ENCODE data around the gene PANX3.
"Not testable (repeated sequence)": the region's sequence is repeated elsewhere in the genome, so short reads cannot be mapped to it uniquely, and the experiment has no call there.

The PANX3 gene

DNA sequence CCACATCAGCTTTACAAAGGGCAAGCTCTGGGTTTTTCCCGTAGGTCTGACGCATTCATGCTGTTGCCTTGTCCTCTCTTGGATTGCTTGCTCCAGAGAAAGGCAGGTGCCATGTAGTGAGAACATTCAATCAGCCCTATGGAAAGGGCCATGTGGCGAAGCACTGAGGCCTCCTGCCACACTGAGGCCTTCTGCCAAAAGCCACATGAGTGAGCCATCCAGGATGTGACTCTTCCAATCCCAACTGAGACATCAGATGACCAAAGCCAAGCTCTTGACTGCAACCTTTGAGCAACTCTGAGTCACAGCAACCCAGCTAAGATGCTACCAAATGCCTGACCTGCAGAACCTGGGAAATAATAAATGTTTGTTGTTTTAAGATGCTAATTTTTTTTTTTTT lies 9.0 kb upstream of the PANX3 start:
- Mint-ChIP-seq H3K4me1 (no peaks in the 10 kb centered on the region), H3K27me3 (peaks cover 37% of the 10 kb centered on the region), H3K27ac (no peak overlapping the region), H3K4me3 (no peak overlapping the region), H3K9me3 (no peaks in the 10 kb centered on the region), H3K36me3 (no peaks in the 10 kb centered on the region)
- no peak for ATAC-seq

DNA sequence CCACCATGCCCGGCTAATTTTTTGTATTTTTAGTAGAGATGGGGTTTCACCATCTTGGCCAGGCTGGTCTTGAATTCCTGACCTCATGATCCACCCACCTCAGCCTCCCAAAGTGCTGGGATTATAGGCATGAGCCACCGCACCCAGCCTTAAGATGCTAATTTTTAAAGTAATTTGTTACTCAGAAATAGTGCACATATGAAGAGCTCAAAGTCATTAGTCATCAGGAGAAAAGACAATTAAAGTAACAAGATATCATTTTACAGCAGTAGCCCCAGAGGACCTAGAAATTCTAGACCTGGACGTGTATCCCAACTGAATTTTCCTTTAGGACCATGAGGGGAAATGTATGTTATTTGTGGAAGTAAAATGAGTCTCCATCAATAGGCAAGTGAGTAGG lies 8.5 kb upstream of the PANX3 start:
- not testable (repeated sequence) for H3K9me3 Mint-ChIP-seq, H3K4me3 Mint-ChIP-seq, H3K36me3 Mint-ChIP-seq, ATAC-seq, H3K27ac Mint-ChIP-seq, H3K4me1 Mint-ChIP-seq
- H3K27me3 Mint-ChIP-seq: peaks cover 32% of the 10 kb centered on the region

DNA sequence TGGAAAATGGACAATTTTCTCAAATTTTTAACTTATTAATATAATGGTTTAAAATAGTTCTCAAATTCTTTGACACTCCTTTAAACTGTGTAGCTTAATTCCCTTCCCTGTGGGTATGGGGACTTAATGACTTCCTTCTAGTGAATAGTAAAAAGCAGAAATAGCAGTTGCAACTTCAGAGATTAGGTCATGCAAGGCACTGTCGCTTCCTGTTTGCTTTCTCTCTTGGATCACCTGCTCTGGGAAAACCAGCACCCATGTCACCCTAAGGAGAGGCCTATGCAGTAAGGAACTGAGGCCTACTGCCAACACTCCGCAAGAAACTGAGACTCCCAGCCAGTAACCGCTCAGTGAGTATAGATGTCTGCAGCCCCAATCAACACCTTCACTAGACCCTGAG lies 5.5 kb upstream of the PANX3 start:
- no peaks in the 10 kb centered on the region for H3K4me1 Mint-ChIP-seq
- H3K9me3 Mint-ChIP-seq: no peaks in the 10 kb centered on the region
- no peaks in the 10 kb centered on the region for H3K36me3 Mint-ChIP-seq
- peak; percentile 41 for ATAC-seq
- H3K27ac Mint-ChIP-seq: no peak overlapping the region
- no peak overlapping the region for H3K4me3 Mint-ChIP-seq
- H3K27me3 Mint-ChIP-seq: peaks cover 22% of the 10 kb centered on the region

DNA sequence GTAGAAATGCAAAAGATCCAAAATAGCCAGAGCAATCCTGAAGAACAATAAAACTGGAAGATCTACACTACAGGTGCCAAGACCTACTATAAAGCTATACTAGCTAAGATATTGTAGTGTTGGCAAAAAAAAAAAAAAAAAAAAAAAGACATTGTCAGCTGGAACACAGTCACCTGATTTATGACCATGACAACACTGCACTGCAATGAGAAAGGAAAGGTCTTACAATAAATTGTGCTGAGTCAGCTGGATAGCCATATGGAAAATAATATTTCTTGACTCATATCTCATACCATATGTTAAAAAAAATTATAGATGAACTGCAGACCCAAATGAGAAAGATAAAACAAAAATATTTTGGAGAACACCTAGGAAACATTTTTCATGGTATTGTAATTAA lies 3.1 kb upstream of the PANX3 start:
- ATAC-seq: no peak
- H3K9me3 Mint-ChIP-seq: no peaks in the 10 kb centered on the region
- no peaks in the 10 kb centered on the region for H3K27me3 Mint-ChIP-seq
- no peaks in the 10 kb centered on the region for H3K36me3 Mint-ChIP-seq
- no peak overlapping the region for H3K27ac Mint-ChIP-seq
- no peak overlapping the region for H3K4me3 Mint-ChIP-seq
- H3K4me1 Mint-ChIP-seq: peaks cover 4% of the 10 kb centered on the region

DNA sequence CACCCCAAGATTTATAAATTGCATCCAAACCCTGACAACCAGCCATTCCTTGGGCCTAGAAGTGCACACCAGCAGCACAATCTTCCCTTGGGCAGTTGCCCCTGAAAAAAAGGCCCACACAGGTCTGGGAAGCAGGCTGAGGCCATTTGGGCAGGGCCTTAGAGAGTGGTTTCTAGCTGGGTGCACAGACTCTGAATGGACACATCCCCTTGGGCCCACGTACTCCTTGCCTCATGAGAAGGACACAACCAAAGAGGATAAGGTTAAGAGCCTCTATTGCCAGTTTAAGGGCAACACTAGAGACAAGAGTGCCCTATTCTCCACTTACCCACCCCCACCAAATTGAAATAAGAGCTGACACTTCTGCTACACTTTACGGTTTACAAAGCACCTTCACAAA lies 933 bp upstream of the PANX3 start:
- Mint-ChIP-seq H3K36me3 (no peaks in the 10 kb centered on the region), H3K4me1 (peaks cover 4% of the 10 kb centered on the region), H3K27ac (no peak overlapping the region), H3K4me3 (no peak overlapping the region), H3K27me3 (peaks cover 8% of the 10 kb centered on the region), H3K9me3 (no peaks in the 10 kb centered on the region)
- no peak for ATAC-seq

DNA sequence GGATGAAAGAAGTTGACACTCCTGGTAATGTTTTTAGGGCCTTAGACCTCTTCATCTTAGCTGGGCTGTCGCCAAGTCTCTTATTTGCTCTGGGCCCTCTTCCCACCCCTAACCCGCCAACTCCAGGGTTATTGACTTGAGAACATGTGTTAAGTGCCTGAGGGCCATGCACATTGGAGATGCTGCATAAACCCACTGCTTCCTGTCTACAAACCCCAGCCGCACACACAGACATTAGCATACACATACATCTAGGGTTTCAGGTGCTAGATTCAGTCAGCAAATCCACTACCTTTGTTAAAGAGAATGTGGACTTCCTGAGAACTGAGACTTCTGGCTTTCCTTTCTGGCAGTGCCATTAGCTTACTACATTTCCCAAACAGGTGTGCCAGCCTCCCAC lies 817 bp downstream of the PANX3 start:
- Mint-ChIP-seq H3K9me3 (no peaks in the 10 kb centered on the region), H3K27me3 (peaks cover 15% of the 10 kb centered on the region), H3K4me3 (no peak overlapping the region), H3K27ac (no peak overlapping the region), H3K4me1 (peaks cover 4% of the 10 kb centered on the region), H3K36me3 (no peaks in the 10 kb centered on the region)
- ATAC-seq: no peak

DNA sequence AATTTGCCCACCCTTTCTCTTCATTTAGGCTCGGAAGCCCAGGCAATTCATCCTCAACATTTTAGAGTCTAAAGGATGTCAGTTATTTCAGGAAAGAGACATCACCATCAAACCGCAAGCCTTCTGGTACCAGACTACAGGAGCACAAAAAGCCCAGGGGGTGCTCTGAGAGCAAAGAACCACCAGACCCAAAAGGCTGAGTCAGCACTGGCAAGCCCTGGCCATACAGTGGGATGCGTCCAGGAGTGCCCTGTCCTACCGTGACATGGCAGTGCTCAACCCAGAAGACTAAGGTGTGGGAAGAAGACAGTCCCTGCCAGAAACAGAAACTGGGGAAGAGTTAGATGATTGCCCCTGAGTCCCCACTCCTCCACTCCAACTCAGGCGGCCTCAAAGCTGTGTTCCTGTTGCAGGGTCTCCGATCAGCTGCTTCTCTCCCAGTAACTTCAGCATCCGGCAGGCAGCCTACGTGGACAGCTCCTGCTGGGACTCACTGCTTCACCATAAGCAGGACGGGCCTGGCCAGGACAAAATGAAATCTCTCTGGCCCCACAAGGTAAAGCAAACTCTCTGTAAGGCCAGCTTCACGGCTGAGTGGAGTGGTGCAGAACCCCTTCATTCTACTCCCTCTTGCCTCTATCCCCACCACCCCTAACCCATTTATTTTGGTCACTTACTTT lies 1.5 kb downstream of the PANX3 start:
- no peak overlapping the region for H3K4me3 Mint-ChIP-seq
- no peak for ATAC-seq
- no peaks in the 10 kb centered on the region for H3K9me3 Mint-ChIP-seq
- peaks cover 4% of the 10 kb centered on the region for H3K4me1 Mint-ChIP-seq
- no peak overlapping the region for H3K27ac Mint-ChIP-seq
- H3K27me3 Mint-ChIP-seq: peaks cover 21% of the 10 kb centered on the region
- no peaks in the 10 kb centered on the region for H3K36me3 Mint-ChIP-seq

DNA sequence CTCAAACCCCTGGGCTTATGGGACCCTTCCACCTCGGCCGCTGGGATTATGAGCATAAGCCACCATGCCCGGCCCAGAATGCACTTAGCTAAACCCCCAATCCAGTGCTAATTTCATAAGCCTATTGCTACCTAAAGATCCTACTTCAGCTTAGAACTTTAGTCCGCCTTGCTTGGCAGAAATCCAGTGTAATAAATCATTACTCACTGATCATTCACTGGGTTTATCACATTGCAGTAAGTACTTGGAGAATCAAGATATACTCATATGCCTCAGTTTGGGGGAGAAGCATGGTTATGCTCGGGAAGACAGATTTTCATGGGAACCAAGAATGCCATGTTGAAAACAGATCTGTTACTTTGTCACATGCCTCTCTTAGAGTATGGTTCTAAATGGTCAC lies 7.6 kb downstream of the PANX3 start:
- Mint-ChIP-seq H3K36me3 (no peaks in the 10 kb centered on the region), H3K27me3 (peaks cover 44% of the 10 kb centered on the region), H3K4me3 (no peak overlapping the region), H3K27ac (no peak overlapping the region), H3K4me1 (peaks cover 6% of the 10 kb centered on the region), H3K9me3 (no peaks in the 10 kb centered on the region)
- no peak for ATAC-seq

DNA sequence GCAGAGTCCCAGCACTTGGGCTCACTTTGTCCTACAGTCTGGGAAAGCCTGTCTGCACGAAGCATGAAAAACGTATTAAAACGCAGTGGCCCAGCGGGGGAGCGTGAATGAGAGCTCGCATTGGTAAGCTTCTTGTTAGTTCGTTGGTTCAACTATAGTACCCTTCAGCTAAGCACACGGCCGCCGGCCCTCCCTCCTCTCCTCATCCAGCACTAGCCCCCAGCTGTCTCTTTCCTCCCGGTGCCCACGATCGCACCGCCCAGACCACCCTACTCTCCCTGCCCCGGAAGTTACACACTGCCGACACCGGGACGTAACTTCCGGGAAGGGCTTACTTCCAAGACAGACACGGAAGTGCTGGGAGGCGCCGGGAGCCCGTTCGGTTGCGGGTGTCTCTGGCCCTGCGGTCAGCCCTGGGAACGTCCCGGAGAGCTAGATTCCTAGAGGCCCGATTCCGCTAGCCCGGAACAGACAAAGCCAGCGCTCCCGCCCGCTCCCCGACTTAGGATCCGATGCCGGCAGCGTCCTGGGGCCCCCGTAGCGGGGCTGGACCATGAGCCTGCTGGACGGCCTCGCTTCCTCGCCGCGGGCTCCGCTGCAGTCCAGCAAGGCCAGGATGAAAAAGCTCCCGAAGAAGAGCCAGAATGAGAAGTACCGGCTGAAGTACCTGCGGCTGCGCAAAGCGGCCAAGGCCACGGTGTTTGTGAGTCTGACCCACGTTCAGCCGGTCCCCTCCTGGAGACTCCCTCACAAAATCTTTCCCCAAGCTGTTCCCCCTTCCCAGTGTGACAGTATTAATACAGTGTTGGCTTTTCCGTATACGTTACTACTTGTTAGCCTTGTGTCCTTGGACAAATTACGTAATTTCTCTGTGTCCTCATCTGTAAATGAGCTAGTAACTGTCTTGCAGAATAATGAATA lies 11.6 kb downstream of the PANX3 start, which contains the start of gene TBRG1:
TSS of gene TBRG1 (plus strand) at position 334 of the 921 bp plus-strand sequence. CDS start at position 554, 220 bp downstream.
- ATAC-seq: peak; percentile 98
- peaks cover 22% of the 10 kb centered on the region for H3K27me3 Mint-ChIP-seq

DNA sequence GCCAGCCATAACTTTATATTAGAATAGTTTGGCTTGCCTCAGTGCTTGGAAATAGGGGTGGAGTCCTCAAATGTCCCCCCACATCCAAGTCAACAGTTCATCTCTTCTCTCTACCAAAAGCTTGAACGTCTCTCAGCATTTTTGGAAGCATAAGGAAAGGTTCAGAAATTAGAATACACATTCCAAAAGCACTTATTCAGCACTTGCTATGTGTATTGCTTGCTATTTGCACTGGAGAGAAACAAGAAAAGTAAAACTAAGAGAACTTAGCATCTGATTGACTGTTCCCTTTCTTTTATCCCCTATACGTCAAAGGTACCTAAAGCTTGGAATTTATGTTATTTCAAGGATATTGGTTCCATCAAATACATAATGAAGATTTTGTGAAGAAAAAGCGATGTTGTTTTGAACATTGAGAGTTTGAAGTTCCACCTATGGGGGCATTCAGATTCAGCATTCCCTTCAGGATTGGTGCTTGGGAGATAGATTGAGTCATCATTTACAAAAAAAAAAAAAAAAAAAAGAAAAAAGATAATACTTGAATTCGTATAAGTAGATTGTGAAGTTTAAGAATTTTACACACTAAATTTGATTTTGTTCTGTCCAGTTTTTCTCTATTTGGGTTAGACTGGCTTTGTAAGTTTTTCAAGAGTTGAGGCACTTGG lies 12.8 kb downstream of the PANX3 start:
- peak overlapping the region; percentile 93 for H3K27ac Mint-ChIP-seq
- H3K27me3 Mint-ChIP-seq: peaks cover 10% of the 10 kb centered on the region
- no peaks in the 10 kb centered on the region for H3K9me3 Mint-ChIP-seq
- peaks cover 18% of the 10 kb centered on the region for H3K4me1 Mint-ChIP-seq
- peak overlapping the region; percentile 89 for H3K4me3 Mint-ChIP-seq
- no peak for ATAC-seq
- peaks cover 28% of the 10 kb centered on the region for H3K36me3 Mint-ChIP-seq

More for the DNA sequence above, 11.6 kb downstream of the PANX3 start, which contains the start of gene TBRG1:
- H3K4me1 Mint-ChIP-seq: peaks cover 18% of the 10 kb centered on the region
- peak within 1 kb of the TSS; percentile 93 for H3K27ac Mint-ChIP-seq
- H3K4me3 Mint-ChIP-seq: peak within 1 kb of the TSS; percentile 89
- peaks cover 21% of the 10 kb centered on the region for H3K36me3 Mint-ChIP-seq
- H3K9me3 Mint-ChIP-seq: no peaks in the 10 kb centered on the region

DNA sequence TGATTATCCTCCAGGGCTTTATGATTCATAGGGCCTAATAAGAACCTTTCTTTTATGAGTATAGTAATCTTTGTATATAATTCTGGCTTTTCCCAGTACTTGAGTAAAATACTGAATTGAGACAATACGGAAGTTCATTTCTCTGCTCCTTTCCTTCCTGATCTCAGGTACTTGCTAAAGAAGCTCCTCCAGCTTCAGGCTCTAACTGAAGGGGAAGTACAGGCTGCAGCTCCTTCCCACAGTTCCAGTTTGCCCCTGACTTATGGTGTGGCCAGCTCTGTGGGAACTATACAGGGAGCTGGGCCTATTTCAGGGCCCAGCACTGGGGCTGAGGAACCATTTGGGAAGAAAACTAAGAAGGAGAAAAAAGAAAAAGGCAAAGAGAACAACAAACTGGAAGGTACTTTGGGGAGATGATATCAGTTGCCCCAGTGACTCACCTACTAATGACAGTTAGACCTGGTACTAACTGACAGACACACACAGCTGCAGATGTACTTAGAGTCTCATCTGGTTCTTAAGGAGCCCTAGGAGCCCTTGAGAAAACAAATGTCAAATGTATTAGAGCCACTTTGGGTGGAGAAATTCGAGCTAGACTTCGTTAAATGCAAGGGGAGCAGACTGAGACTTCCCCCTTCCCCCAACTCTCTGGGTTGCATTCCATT lies 14.4 kb downstream of the PANX3 start:
- Mint-ChIP-seq H3K36me3 (peaks cover 37% of the 10 kb centered on the region), H3K27ac (no peak overlapping the region), H3K4me3 (no peak overlapping the region), H3K27me3 (no peaks in the 10 kb centered on the region), H3K4me1 (peaks cover 18% of the 10 kb centered on the region), H3K9me3 (no peaks in the 10 kb centered on the region)
- ATAC-seq: no peak

DNA sequence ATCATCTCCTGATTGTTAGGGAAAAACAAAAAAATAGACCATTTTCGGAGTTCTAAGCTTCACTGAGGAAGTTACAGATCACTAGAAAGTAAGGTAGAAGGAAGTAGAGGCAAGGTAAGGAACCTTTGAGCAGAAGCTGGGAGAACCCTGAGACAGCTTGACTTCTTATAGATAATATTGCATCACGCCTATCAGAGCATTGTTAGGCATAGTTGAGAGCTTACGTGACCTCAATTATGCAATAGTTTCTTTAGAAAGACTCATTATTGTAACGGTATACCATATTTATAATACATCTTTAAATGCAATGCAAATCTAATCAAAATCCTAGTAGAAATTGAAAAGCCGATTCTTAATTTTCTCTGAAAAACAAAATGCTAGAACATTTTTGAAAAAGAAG lies 16.3 kb downstream of the PANX3 start:
- H3K4me3 Mint-ChIP-seq: no peak overlapping the region
- no peaks in the 10 kb centered on the region for H3K27me3 Mint-ChIP-seq
- no peak overlapping the region for H3K27ac Mint-ChIP-seq
- no peaks in the 10 kb centered on the region for H3K9me3 Mint-ChIP-seq
- H3K4me1 Mint-ChIP-seq: peaks cover 18% of the 10 kb centered on the region
- H3K36me3 Mint-ChIP-seq: peaks cover 48% of the 10 kb centered on the region
- no peak for ATAC-seq

DNA sequence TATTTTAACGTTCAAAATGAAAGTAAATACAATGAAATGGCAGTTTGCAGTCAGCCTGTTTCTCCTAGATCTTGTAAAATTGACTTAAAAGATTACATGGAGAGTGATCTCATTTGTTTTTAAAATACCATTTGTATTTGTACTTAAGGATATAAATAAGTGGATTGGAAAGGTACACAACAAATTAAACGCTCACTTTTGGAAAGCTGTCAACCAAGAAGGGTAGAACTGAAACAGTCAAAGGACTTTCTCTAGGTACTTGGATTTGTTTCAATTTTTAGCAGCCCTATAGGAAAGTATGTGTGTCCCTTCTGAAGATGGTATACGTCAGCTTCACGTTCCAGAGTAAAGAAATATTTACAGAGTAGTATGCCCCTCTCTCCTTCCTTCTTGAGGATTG lies 18.7 kb downstream of the PANX3 start:
- no peaks in the 10 kb centered on the region for H3K27me3 Mint-ChIP-seq
- H3K4me3 Mint-ChIP-seq: no peak overlapping the region
- no peaks in the 10 kb centered on the region for H3K9me3 Mint-ChIP-seq
- peaks cover 7% of the 10 kb centered on the region for H3K4me1 Mint-ChIP-seq
- H3K36me3 Mint-ChIP-seq: peaks cover 65% of the 10 kb centered on the region
- H3K27ac Mint-ChIP-seq: no peak overlapping the region
- ATAC-seq: no peak

DNA sequence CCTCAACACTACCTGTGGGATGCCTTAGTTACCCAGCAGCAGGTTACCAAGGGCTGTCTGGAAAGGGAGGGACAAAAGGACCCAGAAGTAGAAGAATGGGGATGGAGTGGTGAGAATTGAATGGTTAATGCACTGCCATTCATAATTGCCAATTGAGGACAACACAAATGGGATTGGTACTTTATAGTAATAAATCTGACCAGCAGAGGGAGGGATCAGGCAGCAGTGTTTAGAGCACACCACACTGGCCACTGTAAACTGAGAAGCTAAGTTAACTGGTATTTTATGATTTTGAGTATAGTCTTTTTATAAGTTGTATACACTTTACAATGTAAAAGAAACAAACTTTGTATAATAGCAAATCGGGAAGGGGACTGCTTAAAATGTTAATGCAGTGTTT lies 22.1 kb downstream of the PANX3 start:
- no peak for ATAC-seq
- Mint-ChIP-seq H3K36me3 (peaks cover 63% of the 10 kb centered on the region), H3K27me3 (no peaks in the 10 kb centered on the region), H3K4me1 (no peaks in the 10 kb centered on the region), H3K9me3 (no peaks in the 10 kb centered on the region), H3K4me3 (no peak overlapping the region), H3K27ac (no peak overlapping the region)

DNA sequence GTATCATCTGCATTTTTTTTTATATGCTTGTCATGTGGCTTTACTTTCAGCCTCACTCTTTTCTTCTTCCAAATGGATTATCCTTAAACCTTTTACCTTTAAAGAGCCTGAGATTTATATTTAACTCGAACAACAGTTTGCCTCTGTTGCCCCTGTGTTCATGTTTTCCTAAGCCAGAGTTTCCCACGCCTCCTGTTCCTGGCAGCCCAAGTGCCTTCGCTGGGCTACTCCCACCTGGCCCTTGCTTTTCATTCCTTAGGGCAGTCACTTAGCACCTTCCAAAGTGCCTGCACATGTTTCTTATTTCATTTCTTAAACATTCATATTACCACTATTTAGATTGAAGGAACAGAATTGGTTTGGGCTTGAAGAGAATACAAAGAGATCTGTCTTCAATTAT lies 24.7 kb downstream of the PANX3 start:
- ATAC-seq: no peak
- Mint-ChIP-seq H3K4me3 (no peak overlapping the region), H3K36me3 (peaks cover 50% of the 10 kb centered on the region), H3K27ac (no peak overlapping the region), H3K27me3 (no peaks in the 10 kb centered on the region), H3K4me1 (no peaks in the 10 kb centered on the region), H3K9me3 (no peaks in the 10 kb centered on the region)

Measured in stimulated activated memory B cell treated with anti-CD40 and anti-IgM and Interleukin-4, amounts not matched to agents 10 μg/mL and 1 μg/mL and 100 μg/mL, for 72 hours (primary cell).